HG03575 (cell line): ENCODE data around the gene PANK3.

ENCODE experiments used
- ATAC-seq: cut with Tn5 transposase; IDR thresholded peaks from one replicate; pipeline ENCODE4 v1.9.1; 2021; ENCODE audit not compliant: unreplicated experiment, insufficient number of reproducible peaks, low FRiP score; ENCODE audit errors: extremely low read depth

PANK3 gene

DNA sequence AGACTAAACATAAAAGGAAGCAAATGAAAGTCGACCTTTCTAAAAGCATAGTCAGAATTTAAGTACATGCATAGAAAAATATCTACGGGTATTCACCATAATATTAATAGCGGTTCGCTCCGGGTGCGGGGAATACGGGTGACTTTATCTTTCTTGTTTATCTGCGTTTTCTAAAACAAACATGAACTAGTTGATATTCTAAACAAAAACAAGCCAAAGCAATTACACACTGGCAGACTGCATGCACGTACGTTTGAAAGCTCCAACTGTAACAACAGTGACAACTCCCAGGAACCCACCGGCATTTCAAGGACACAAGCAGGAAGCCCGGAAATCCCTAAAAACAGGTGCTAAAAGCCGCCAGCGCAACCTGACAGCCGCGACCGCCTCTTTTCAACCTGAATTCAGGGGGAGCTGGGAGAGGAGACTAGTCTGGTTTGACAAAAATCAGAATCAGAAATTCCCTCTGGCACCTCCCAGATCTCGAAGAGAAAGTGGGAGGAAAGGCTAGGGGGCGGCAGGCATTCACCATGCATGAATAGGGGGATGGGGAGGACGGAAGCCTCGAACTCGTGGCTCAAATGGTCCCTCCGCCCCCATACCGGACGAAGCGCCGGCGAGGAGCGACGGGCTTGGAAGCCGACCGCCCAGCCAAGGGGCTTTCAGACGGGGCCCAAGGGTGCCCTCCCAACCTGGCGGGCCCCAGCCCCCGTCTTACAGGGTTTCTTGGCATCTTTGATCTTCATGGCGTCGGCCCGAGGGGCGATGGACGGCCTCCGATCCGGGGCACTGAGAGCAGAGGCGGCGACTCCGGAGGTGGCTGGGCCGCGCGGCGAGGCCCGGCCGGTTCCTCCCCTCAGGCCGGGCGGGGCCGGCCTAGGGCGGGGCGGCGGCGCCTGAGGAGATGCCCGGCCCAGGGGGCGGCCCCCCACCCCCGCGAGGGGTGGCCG is at the start of gene PANK3:
PANK3 (minus strand) TSS at position 831 of the 950 bp plus-strand sequence; CDS start at position 746, 85 bp downstream.
- ATAC-seq = peak; percentile 14

DNA sequence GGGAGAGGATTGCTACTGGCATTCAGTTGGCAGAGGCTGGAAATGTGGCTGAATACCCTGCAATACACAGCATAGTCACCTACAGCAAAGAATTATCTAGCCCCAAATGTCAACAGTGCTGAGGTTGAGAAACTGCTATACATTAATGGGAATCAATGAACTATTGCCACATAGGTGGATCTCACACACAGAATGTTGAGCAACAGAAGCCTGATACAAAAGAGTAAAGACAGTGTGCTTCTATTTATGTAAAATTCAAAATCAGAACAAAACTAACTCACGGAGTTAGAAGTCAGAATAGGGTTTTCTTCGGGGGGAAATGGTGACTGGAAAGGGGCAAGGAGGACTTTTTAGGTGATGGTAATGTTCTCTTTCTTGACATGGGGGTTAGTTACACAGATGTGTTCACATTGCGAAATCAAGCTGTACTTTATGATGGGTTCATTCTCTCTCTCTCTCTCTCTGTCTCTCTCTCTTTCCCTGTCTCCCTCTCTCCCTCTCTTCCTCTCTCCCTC is 45.7 kb upstream of the PANK3 start:
- no peak for ATAC-seq

DNA sequence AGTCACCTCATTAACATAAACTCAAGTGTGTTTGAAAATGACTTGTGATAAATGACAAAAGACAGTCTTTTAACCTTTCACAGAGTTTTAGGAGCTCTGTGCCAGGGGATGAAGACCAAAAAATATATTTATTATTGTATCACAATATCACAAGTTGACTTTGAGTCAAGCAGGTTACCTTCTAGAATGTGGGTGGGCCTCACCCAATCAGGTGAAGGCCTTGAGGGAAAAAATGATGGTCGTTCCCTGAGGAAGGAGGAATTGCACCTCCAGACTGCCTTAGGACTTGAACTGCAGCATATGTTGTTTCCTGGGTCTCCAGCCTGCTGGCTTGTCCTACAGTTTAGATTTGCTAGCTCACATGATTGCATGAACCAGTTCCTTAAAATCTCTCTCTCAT is 41.6 kb upstream of the PANK3 start:
- ATAC-seq = no peak

DNA sequence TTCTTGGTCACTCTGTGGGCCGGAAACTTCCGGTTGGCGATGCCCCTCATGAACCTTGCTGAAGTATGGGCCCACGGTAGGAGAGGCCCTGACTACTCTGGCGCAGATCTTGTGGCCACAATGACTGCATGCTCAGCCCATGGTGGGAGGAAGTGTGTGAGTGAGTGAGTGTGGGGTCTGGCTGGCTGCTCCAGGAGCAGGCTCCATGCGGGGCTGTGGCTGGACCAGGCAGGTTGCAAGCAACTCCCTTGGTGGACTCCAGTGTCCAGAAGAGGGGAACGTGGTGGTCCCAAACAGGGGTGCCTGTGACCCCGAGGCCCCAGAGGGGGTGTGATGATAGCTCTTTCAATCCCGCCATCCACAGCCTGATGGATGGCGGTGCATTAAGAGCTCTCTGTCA is 35.5 kb upstream of the PANK3 start:
- no peak for ATAC-seq

DNA sequence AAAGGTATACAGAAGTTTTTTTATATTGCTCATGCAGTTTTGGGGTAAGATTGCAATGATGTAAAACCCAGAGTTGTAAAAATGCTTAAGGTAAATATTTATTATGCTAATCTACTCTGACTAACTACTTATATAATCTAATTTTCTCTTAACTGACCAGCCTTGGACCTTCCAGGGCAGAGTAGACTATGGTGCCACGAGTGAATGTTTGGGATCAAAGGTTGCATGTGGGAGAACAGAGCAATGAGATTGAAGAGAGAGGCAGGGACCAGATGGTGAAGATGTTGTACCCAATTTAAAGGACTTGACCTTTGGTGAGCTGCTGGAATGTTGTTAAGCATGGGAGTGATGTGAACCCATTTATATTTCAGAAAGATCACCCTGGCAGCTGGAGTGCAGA is 34.8 kb upstream of the PANK3 start:
- no peak for ATAC-seq

DNA sequence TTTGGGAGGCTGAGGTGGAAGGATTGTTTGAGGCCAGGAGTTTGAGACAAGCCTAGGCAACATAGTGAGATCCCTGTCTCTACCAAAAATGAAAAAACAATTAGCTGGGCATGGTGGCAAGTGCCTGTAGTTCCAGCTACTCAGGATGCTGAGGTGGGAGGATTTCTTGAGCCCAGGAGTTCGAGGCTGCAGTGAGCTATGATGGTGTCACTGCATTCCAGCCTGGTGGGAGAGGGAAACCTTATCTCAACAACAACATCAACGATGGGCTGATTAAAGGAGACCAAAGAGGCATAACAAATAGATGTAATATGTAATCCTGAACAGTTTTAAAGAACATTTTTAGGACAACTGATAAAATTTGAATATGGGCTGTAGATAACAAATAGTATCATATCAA is 34.2 kb upstream of the PANK3 start:
- ATAC-seq = no peak

DNA sequence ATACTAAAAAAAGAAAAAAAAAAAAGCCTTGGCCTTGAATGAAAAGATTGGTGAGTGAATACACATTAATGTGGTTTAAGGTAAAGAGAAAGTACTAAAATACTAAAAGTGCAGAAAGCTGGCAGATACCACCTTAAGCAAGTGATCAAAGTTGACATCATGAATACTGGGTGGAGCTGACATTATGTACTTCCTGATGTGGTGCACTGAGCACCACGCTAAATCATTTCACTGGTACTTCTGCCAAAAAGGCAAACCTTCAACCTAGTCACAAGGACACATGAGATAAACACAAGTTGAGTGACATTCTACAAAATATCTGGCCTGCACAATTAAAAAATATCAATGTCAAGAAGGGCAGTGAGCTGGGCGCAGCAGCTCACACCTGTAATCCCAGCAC is 33.8 kb upstream of the PANK3 start:
- ATAC-seq = no peak

DNA sequence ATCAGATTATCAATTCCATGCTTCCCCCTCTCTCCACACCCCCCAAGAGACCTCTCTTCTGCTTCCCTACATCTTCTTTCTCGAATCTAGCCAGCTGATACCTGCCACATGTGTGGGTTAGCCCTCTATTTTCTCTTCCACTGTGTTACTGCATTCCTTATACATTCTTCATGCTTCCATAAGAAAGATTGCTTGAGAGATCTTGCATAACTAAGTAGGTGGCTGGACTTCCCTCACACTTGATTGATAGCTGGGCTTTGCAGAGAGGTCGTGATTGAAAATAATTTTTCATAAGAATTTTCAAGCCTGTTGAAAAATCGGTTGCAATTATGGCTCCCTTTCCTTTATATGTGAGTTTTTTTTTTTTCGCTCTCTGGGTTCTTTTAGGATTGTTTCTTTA is 33.0 kb upstream of the PANK3 start:
- ATAC-seq = no peak

DNA sequence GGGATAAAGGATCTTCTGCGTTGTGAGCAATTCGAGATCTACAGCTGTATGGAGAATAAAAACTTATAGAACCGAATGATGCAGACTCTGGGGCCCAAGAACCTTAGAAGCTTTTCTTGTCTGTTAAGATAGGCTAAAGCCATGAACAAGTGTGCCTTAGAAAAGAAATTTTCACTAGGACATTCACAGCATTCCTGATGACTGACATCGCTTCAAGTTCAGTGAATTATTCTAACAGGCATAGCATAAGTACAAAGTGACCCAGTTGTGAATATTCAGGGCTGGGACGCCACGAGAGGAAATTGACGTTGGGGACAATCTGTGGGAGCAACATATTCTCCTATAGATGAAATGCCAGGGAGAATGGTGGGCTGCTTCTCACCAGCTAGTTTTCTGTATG is 32.0 kb upstream of the PANK3 start:
- no peak for ATAC-seq

DNA sequence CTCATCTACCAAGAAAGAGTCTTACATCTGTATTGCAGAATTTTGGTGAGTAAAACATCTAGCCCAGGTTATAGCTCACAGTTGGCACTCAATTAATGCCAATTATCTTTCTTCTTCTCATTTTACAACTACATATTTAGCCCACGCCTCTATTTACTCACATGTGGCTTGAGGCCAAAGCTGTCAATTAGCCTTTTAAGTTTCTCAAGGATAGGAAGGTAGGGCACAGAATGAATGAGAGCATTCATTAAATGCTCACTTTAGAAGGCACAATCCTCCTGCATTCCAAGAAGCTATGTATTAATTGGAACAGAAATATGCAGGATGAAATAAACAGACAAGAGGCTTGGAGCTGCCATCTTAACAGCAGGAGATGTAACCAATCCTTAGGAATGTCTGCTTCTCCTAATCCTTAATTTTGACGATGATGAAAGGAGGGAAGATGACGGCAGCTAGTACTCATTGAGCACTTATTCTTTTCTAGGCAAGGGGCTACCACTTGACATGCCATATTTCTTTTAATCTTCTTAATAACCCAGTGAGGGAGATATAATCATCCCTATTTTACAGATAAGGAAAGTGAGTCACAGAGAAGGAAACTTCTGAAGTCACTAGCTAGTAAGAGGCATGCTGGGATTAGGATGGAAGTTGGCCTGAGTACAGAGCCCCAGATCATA is 30.8 kb upstream of the PANK3 start:
- no peak for ATAC-seq

DNA sequence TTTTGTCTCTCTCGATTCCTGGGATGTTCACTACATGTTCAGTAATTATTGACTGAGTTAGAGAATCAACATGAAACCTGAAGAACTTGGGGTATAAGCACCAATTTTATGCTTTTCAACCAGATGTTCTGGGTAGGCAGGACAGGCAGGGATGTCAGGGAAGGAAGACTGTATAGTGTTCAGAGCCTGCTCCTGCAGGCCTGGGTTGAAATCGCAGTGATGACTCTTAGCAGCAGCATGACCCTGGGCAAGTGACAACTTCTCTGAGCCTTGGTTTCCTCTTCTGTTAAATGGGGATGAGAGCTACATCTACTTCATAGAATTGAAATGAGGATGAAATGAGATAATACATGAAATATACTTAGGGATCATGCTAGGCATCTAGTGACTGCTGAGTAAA is 29.7 kb upstream of the PANK3 start:
- ATAC-seq = no peak

DNA sequence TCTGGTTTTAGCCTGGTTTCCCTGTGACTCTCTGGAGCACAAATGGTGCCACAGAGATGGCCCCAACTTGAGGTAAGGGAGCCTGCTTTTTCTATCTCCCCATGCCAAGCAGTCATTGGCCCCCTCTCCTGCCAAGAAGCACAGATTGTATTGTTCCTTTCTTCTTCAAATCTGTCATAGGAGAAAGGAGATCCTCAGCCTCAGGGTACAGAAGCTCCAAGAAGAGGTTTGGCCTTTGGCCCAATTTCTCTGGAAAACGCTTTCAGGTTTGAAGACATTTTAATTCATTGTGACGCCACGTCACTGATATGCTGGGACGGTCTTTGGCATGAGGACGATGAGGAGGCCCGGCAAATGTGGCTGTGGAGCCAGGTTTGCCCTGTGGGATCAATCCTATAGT is 29.2 kb upstream of the PANK3 start:
- ATAC-seq = no peak

DNA sequence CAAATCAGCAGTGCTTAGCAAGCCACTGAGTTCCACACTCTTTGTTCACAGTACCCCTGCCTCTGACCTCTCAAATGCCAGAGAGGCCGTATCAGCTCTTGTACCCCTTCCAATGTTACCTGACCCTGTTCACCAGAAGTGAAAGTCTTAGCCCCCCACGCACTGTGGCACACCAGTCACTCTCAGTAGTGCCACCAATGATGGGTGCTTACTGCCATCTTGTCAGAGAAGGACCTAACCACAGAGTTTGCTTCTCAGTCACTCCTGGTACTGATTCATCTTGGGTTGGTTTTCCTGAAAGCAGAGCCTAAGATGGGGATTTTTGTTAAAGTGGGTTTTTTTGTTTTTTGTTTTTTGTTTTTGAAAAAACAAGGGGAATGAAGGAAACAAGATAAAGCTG is 28.8 kb upstream of the PANK3 start:
- no peak for ATAC-seq

DNA sequence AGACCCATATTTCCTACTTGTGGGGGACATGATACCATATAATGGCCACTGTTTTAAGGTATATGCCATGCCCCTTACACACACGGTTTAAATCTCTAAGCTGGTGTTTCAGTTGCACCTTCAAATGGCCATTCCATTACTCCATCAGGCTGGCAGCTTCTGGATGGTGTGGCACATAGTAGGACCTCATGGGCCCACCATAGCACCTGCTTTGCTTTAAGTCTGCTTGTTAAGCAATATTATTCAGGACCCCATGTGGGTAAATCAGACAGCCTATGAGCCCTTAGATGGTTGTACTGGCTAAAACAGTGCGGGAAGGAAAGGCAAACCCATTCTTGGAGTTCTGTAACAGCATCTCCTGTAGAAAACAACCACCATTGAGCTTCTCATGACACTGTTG is 27.4 kb upstream of the PANK3 start:
- ATAC-seq = no peak

DNA sequence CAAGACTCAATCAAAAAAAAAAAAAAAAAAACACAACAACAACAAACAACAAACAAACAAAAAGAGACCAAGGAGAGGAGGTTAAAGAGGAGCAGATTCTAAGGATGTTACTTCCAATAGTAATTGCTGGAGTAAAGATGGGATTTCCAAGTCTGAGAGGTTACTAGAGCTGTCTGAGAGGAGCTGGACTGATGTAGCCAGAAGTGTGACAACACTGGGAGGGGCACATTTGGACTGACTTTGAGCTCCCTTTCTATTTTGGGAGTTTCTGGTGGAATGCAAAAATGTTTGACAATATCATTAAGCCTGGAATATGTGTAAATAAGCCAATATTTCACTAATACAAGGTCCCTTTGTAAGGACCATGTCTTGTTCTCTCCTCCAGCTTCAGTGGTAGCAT is 25.3 kb upstream of the PANK3 start:
- no peak for ATAC-seq

DNA sequence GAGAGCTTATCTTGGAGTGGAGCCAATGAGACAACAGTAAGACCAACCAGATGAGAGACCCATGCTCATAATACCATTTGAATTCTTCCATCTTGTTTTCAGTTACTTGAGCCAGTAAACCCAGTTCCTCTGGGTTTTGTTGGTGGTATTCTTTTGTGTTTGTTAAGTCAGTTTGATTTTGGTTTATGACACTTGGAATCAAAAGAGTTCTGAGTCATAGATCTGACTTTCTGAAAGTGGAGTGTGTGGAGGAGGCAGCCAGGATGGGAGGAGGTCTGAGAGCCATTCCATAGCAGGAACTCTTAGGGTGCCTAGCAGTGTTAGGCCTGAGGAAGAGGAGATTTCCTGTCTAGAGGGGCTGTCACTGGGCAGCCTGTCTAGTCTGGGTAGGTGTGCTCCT is 24.6 kb upstream of the PANK3 start:
- no peak for ATAC-seq

DNA sequence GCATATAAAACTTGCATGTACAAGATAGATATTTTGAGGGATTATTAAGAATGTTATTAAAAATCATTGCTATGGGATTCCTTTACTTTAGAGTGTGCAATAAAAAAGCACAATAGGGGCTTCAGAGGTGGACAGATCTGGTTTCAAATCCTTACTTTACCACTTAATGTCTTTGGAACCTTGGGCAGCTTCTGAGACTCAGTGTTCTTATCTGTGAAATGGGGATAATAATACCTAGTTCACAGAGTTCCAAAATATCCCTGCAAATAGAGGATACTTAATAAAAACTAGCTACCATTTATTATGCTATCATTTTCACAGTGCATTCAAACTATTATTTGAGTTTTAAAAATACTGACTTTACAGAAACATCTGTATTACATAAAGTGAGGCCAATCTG is 23.3 kb upstream of the PANK3 start:
- ATAC-seq = no peak

DNA sequence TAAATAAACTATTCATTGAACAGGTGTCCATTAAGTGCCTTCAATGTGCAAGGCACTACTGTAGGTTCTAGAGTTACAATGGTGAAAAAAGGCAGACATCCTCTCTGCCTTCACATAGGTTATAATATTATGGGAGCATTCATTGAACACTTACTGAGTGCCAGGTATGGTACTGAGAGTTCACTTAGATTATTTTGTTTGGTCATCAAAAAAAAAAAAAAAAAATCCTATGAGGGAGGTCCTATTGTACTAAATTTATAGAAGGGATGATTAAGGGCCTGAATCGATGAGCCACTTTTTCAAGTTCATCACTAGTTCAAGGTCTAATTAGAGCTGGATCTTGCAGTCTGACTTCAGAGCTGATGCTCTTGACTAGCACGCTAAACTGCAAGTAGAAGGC is 22.8 kb upstream of the PANK3 start:
- no peak for ATAC-seq

DNA sequence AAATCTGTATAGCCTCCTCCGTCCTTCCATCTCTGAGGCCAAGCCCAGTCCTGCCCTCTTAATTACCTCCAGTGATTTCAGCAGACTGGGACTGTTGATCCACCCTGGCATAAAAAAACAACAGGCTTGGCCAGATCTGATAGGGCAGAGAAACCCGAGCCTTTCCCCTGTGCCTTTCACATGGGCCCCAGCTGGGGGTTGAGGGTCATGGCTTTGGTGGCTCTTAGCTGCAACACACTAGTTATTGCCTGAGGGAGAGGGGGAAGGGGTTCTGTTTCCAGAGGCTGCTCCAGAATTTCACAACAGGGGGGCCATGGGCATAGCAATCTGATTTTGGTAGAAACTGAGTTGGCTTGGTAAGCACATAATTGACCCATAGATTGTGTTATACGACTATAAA is 21.2 kb upstream of the PANK3 start:
- ATAC-seq = no peak

DNA sequence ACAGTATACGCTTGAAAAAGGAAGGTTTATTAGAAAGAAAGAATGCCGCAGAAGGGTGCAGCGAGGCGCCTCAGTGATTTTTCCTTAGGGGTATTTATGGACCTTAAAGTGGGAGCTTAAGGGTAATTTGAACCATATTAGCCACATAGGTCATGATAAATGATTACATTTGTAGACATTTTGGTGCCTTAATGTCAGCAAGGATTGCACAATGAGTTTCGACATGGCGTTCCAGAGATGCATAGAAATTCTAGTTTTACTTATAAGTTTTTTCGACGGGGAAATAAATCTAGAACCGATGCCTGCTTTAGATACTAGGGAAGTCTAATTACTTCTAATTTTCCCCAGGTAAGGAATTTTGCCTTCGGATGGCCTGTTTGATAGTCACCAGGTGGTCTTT is 20.7 kb upstream of the PANK3 start:
- no peak for ATAC-seq
